SU-DHL-6 (cell line): Measurements from ENCODE around the gene SLC30A3.
A peak's percentile ranks its signal among the peaks of the same experiment; 100 is the strongest.

Experiments
- H2AFZ ChIP-seq: fragments of 200-600 bp; sonication (generic); 2 replicates; pipeline ENCODE4 v1.6.1; 2014; ENCODE audit warnings: low read depth, mild to moderate bottlenecking, moderate library complexity, mixed read lengths, antibody characterized with exemption, low read length; ENCODE audit not compliant: severe bottlenecking
- H3F3A ChIP-seq: fragments of 200-600 bp; shearing (Covaris generic); 2 replicates; pipeline ENCODE4 v1.6.0; 2016; ENCODE audit warnings: antibody characterized with exemption, mild to moderate bottlenecking; ENCODE audit not compliant: insufficient read depth
- H3K27ac ChIP-seq: fragments of 200-600 bp; sonication (generic); 2 replicates; pipeline ENCODE4 v1.5.1; 2016; ENCODE audit warnings: low read depth, mild to moderate bottlenecking, low read length, moderate library complexity, mixed read lengths
- H3K27me3 ChIP-seq: fragments of 200-600 bp; sonication (generic), shearing (Covaris generic); 2 replicates; pipeline ENCODE4 v1.6.0; 2014; ENCODE audit warnings: mild to moderate bottlenecking, low read length
- H3K36me3 ChIP-seq: fragments of 200-600 bp; sonication (generic); 2 replicates; pipeline ENCODE4 v1.6.1; 2014; ENCODE audit warnings: mild to moderate bottlenecking, low read length, mixed read lengths
- H3K4me2 ChIP-seq: fragments of 300-600, 200-600 bp; shearing (Covaris generic), sonication (generic); 2 replicates; pipeline ENCODE4 v1.6.0; 2014; ENCODE audit warnings: low read length, low read depth, mild to moderate bottlenecking; ENCODE audit not compliant: poor library complexity, severe bottlenecking
- H3K4me3 ChIP-seq: fragments of 200-600 bp; sonication (generic); 2 replicates; pipeline ENCODE4 v1.5.1; 2014; ENCODE audit warnings: antibody characterized with exemption, low read length, mild to moderate bottlenecking, mixed read lengths; ENCODE audit not compliant: insufficient read depth, poor library complexity, severe bottlenecking
- H3K79me2 ChIP-seq: fragments of 200-600 bp; sonication (generic); 2 replicates; pipeline ENCODE4 v1.6.1; 2014; ENCODE audit warnings: mild to moderate bottlenecking, low read length, moderate library complexity; ENCODE audit not compliant: insufficient read depth
- H3K9ac ChIP-seq: fragments of 200-600 bp; sonication (generic); 2 replicates; pipeline ENCODE4 v1.7.0; 2014; ENCODE audit warnings: mild to moderate bottlenecking, low read length
- H3K9me2 ChIP-seq: fragments of 200-600 bp; sonication (generic); replicated peaks from 2 replicates; pipeline ENCODE4 v1.6.1; 2014; ENCODE audit warnings: low read length; ENCODE audit not compliant: insufficient read depth
- H3K9me3 ChIP-seq: fragments of 200-600 bp; sonication (generic); 2 replicates; pipeline ENCODE4 v1.6.1; 2014; ENCODE audit warnings: low read length, mixed read lengths; ENCODE audit not compliant: insufficient read depth
- H4K20me1 ChIP-seq: fragments of 200-600 bp; sonication (generic); 2 replicates; pipeline ENCODE4 v1.6.1; 2014; ENCODE audit warnings: low read depth, mild to moderate bottlenecking, antibody characterized with exemption, low read length, moderate library complexity, mixed read lengths
- EZH2phosphoT487 ChIP-seq: fragments of 200-600 bp; sonication (generic), shearing (Covaris generic); conservative IDR thresholded peaks from 2 replicates; pipeline ENCODE4 v1.6.1; 2018; ENCODE audit warnings: mild to moderate bottlenecking, antibody characterized with exemption, low read length, moderate library complexity, mixed read lengths
- TF ChIP-seq, protein P1 (sequence below): fragments of 200-600 bp; sonication (generic); IDR thresholded peaks from one replicate; pipeline ENCODE4 v1.5.1; 2017; ENCODE audit warnings: antibody characterized with exemption, mild to moderate bottlenecking, low read length, moderate library complexity; ENCODE audit not compliant: insufficient read depth, poor library complexity, severe bottlenecking

SLC30A3 gene

DNA sequence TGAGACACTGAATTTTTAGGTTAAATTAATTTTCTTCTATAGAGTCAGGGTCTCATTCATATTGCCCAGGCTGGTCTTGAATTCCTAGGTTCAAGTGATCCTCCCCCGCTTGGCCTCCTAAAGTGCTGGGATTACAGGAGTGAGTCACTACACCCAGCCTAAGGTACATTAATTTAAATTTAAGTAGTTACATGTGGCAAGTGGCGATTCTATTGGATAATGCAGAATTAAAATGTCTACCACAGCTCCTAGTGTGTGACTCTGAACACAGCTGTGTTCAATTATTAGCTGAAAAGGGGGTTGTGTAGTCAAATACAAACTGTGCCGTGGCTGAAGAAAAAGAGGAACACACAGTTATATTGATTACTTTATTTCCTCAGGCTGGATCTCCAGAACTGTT is 47.9 kb downstream of the SLC30A3 start:
- no peak overlapping the region for H3K9ac ChIP-seq
- H2AFZ ChIP-seq, result no peak overlapping the region
- no peak for TF ChIP-seq EZH2phosphoT487
- TF ChIP-seq, protein P1, sequence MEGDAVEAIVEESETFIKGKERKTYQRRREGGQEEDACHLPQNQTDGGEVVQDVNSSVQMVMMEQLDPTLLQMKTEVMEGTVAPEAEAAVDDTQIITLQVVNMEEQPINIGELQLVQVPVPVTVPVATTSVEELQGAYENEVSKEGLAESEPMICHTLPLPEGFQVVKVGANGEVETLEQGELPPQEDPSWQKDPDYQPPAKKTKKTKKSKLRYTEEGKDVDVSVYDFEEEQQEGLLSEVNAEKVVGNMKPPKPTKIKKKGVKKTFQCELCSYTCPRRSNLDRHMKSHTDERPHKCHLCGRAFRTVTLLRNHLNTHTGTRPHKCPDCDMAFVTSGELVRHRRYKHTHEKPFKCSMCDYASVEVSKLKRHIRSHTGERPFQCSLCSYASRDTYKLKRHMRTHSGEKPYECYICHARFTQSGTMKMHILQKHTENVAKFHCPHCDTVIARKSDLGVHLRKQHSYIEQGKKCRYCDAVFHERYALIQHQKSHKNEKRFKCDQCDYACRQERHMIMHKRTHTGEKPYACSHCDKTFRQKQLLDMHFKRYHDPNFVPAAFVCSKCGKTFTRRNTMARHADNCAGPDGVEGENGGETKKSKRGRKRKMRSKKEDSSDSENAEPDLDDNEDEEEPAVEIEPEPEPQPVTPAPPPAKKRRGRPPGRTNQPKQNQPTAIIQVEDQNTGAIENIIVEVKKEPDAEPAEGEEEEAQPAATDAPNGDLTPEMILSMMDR, result no peak
- no peaks in the 10 kb centered on the region for H4K20me1 ChIP-seq
- peaks cover 13% of the 10 kb centered on the region; the same call in 1 of the 2 replicates for H3F3A ChIP-seq
- H3K79me2 ChIP-seq, result peaks cover 29% of the 10 kb centered on the region
- no peak overlapping the region for H3K4me3 ChIP-seq
- no peaks in the 10 kb centered on the region for H3K9me3 ChIP-seq
- H3K36me3 ChIP-seq, result peaks cover 6% of the 10 kb centered on the region
- no peak overlapping the region for H3K27ac ChIP-seq
- H3K27me3 ChIP-seq, result no peaks in the 10 kb centered on the region
- H3K4me2 ChIP-seq, result no peak overlapping the region
- H3K9me2 ChIP-seq, result no peaks in the 10 kb centered on the region

DNA sequence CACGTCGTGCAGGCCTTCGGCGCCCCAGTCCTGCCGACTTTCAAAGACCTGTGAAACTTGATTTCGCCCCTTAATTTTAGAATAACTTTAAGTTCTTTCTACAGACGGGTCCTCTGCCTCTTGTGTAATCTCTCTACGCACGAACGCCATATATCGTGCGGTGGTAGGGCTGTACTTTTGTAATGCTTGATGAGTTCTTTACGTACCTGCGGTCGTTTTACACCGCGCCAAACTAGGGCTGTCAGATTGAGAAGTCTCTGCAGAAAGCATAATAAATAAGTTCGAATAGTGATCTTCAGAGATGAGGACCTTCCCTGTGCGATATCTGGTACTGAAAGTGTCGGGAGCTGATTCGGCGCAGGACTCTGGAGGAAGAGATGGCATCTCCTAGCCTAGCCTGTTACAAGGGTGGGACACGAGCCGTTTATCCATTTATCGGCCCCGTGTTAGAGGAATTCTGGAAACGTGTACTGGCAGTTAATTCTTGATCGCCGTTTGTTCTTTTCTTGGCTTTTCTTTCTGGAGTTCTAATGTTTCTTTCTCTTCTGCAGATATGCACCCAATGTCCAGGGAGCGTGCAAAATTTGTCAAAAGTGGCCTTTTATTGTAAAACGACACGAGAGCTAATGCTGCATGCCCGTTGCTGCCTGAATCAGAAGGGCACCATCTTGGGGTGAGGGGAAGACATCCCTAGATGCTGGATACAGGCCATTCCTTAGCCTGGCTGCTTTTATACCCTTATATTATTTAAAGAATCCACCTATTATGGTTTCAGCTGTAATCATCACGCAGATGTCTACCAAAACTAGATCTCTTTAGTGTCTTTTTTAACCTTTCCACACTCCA is 50.0 kb downstream of the SLC30A3 start:
- TF ChIP-seq, protein P1, result no peak
- no peak for TF ChIP-seq EZH2phosphoT487
- H3K9me3 ChIP-seq, result no peaks in the 10 kb centered on the region
- H3K4me3 ChIP-seq, result peak overlapping the region; percentile 71
- peak overlapping the region; percentile 83 for H3K27ac ChIP-seq
- peaks cover 12% of the 10 kb centered on the region for H3K79me2 ChIP-seq
- H3K9ac ChIP-seq, result peak overlapping the region; percentile 88
- H3K9me2 ChIP-seq, result no peaks in the 10 kb centered on the region
- H3K36me3 ChIP-seq, result peaks cover 3% of the 10 kb centered on the region; the same call in 1 of the 2 replicates
- H3F3A ChIP-seq, result peaks cover 16% of the 10 kb centered on the region; the same call in 1 of the 2 replicates
- H2AFZ ChIP-seq, result peak overlapping the region; percentile 36
- H3K4me2 ChIP-seq, result peak overlapping the region; percentile 83
- H4K20me1 ChIP-seq, result no peaks in the 10 kb centered on the region
- H3K27me3 ChIP-seq, result no peaks in the 10 kb centered on the region

DNA sequence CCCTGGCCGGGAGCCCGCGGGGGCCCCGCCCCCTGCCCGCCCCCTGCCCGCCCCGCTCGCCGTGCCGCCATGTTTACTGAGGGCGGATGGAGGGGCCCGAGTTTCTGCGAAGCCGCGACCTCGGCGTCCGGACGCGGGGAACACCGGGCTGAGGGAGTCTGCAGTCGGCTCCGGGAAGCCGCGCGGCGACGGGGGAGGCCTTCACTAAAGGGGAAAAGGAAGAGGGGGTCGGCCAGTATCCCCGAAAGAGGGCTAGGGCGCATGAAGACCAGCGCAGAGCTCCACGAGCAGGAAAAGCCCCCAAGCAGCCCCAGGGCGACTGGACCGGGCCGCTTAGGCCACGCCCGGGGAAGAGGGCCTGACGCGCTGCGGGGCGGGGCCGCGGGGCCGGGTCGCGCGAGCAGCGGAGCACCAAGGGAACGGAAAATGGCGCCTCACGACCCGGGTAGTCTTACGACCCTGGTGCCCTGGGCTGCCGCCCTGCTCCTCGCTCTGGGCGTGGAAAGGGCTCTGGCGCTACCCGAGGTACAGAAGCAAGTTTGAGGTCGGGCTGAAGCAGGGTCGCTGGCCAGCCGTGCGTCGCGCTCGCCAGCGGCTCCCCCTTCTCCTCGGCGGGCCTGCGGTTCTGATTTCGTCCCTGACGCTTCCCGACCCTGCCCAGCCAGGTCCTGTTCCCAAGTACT is 50.8 kb downstream of the SLC30A3 start, which contains the start of the genes ATRAID and SLC5A6:
Gene ATRAID, plus strand, starts transcription at position 99 of the 683 bp plus-strand sequence. Its CDS starts 328 bp downstream, at position 427.
Gene SLC5A6, minus strand, starts transcription at position 326 of the 683 bp plus-strand sequence. CDS start 4,618 bp downstream, outside the sequence.
- Histone ChIP-seq H3K36me3 (peaks cover 3% of the 10 kb centered on the region; the same call in 1 of the 2 replicates), H3F3A (peaks cover 16% of the 10 kb centered on the region; the same call in 1 of the 2 replicates), H3K27me3 (no peaks in the 10 kb centered on the region), H3K79me2 (peaks cover 6% of the 10 kb centered on the region; the same call in 1 of the 2 replicates), H2AFZ (peak within 1 kb of the TSS; percentile 55), H4K20me1 (no peaks in the 10 kb centered on the region), H3K27ac (peak within 1 kb of the TSS; percentile 83), H3K9me2 (no peaks in the 10 kb centered on the region), H3K9ac (peak within 1 kb of the TSS; percentile 88), H3K4me3 (peak within 1 kb of the TSS; percentile 71), H3K9me3 (no peaks in the 10 kb centered on the region), H3K4me2 (peak within 1 kb of the TSS; percentile 83)
- TF ChIP-seq, protein P1, result no peak
- TF ChIP-seq EZH2phosphoT487, result no peak
